AML-193 (cell line): ENCODE data around the gene MYRIP.

Experiments
- DNase-seq, 2 experiments: peaks; one replicate each; lab custom pipeline; 2025; lab: John Stamatoyannopoulos, UW

MYRIP gene

GRCh38 chr3:40190056-40190455 is 380.6 kb downstream of the MYRIP start:
- no peak for DNase-seq

- no peak for DNase-seq
Observed at GRCh38 chr3:40191251-40191650, 381.8 kb downstream of the MYRIP start.

DNA sequence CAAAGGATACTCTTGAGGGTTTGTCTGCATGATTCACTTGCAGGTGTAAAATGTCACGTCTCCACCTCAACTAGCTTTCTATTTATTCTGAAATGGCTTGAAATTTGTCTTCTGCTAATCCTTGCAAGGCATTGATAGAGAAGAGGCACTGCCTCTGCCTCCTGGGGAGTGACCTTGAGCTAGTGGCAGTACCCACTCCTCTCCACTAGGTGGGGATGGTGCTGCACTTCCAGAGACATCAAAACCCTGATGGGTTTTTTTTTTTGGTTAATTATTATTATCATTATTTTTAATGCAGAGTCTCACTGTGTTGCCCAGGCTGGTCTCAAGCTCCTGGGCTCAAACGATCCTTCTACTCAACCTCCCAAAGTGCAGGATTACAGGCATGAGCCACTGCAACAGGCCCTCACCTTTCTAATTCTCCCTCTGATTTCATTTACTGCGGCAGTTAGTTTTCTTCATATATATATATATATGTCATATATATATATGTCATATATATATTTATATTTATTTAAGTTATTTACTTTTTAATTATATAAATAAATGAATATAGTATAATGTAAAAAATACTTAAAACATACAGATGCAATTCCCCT is 382.5 kb downstream of the MYRIP start:
- peak; percentile 65 to 68 for DNase-seq

DNA sequence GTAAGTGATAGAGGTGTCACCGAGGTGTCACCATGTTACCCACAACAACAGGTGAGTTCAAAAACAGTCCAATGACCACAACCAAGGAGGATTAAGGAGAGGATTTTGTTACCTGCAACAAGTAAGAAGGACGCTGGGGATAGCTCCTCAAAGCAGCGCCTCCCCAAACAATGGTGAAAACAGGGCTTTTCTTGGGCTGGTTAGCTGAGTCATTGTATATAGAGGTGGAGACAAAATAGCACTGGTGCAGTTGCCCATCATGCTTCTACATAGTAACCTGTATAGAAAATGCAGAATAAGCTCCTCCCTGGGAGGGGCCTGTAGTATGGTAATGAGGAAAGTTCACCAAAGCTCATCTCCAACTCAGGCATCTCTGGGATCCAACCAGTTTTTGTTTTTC is 383.2 kb downstream of the MYRIP start:
- no peak for DNase-seq

- no peak for DNase-seq
Observed at GRCh38 chr3:40196966-40197365, 387.6 kb downstream of the MYRIP start.

GRCh38 chr3:40200692-40201316 is 391.4 kb downstream of the MYRIP start:
- DNase-seq, result no peak

GRCh38 chr3:40201770-40202169 is 392.4 kb downstream of the MYRIP start:
- no peak for DNase-seq

- DNase-seq, result no peak
Observed at GRCh38 chr3:40206522-40206921, 397.1 kb downstream of the MYRIP start.

DNA sequence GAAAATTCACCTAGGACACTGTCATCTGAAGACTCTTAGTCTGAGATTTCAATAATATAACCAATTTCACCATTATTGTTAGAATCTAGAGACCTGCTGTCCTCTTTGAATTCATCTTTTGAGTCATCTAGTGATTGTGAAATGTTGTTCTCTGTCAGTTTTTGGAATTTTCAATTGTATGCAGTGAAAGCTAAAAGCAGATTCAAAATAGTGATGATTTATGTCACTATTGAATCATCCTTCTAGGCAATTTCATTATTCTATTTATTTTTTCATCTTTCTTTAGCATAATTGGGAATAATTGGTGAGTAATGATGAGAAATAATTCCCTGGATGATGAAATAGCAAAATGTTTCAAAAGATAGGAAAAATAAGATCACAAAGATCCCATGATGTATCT is 398.4 kb downstream of the MYRIP start:
- DNase-seq, result no peak

DNA sequence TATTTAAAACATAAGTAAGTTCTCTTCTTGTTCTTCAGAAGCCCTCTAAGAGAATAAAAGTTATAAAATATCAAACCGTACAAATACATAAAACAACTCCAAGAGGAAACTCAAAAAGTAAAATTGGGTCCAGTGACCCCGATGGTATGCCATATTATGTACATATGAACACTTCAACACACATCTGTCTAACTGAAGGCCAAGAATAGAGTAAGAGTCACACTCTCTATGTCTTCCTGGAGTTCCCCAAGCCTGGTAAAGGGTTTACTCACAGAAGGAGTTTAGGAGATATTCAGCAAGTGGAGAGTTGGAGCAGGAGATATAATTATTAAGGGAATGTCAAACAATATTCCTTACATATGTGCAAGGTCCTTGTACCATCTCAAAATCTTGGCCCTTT is 398.8 kb downstream of the MYRIP start:
- DNase-seq, result no peak

DNA sequence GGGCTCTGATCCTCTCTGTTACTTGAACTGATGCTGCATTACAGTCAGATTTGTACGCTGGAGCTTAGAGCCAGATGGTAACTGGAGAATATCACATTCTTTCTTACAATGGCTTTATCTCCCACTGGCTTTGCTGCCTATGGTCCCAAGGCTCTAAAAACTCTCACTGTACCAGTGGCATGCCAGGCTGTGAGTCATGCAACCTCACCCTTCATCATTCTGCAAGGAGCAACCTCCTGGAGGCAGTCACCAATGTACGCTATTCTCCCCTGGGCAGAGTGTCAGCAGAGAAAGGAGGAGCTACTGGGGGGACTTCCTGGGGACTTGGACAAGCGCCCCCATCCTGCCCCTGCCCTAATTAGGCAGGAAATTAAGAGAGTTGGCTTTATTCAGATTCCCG is 402.2 kb downstream of the MYRIP start:
- DNase-seq, result no peak

DNA sequence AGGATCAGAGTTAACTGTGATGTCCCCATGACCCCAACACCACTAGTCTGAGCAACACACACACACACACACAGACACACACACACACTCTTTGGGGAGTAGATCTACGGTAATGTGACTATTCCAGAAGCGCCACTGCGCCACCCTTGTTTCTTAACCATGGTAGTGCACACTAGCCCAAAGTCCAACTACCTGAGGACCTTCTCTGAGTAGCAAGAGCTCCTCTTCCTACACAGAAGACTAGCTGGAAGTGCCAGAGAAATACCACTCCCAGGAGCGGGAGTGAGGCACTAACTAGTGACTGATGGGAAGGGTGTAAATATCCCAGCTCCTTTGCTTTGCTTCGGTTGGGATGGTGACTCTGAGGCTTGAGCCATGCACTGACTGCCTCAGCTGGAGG is 404.1 kb downstream of the MYRIP start:
- no peak for DNase-seq

DNA sequence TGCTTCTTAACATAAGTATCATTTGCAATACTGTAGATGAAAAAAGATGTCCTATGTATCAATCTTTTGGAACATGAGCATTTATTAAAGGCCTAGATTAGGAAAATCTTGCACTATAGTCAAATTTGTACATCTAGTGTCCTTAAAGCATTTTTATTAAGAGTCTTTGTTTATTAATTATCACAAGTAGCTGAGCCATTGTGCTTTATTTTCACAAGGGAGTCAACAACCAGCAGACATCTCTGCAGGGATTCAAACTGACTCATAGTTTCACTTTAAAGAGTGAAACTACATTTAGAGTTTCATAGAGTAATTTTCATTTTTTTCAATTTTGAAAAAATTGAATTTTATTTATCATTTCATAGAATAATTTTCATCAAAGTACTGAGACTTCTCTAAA is 405.6 kb downstream of the MYRIP start:
- no peak for DNase-seq

GRCh38 chr3:40216471-40216870 is 407.1 kb downstream of the MYRIP start:
- DNase-seq, result no peak

- no peak for DNase-seq
Observed at GRCh38 chr3:40223856-40224255, 414.4 kb downstream of the MYRIP start.

DNA sequence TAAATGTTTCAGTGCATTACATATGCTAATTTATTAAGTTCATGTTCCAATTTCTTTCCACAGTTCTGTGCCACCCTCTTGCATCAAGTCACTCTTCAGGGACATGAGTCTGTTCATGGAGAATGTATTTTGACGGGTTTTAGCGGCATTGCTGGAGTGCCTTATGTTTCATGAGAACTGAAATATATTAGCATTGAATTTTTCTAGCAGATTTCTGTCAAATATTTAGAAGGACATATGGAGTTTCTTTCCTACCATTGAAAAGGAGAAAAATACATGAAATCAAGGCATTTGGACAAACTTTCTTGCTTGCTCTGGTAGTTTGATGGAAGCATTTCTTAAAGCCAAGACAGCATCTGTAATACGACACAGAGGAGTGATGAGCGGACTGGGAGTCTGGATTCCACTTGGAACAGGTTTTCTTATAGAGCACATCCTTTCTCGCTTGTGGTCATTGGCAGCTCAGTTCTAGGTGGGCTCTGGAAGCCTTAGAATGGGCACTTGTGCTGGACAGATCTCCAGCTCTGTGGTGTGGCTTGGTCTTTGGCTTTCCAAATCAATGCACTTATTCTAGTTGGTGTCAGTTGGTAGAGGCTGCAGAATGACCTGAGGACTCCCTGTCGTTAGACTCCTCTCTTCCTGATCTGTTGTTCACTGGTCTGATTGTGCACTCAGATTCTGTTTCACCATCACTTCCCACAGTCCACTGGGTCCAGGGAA is 415.5 kb downstream of the MYRIP start:
- no peak for DNase-seq

GRCh38 chr3:40226636-40227035 is 417.2 kb downstream of the MYRIP start:
- no peak for DNase-seq

GRCh38 chr3:40228792-40229350 is 419.5 kb downstream of the MYRIP start:
- no peak for DNase-seq

GRCh38 chr3:40229386-40229785 is 420.0 kb downstream of the MYRIP start:
- DNase-seq, result no peak

- DNase-seq, result no peak
Observed at GRCh38 chr3:40229963-40230362, 420.6 kb downstream of the MYRIP start.

DNA sequence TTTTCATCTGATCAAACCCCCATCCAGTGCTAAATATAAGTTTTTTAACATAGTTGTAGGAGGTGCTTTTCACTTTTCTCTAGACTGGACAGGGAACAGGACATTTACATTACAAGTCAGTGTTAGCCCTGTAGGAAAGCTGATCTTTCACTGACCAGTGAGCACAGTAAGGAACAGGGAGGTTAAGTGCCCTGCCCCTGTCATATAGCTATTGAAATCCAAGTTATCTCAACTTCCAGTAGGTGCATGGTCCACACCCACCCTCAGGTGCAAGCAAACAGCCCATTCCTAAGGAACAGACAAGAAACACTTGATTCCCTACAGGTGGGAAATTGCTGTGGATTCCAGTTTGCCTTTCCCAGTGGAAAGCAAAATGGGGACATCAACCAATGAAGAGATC is 421.0 kb downstream of the MYRIP start:
- no peak for DNase-seq

GRCh38 chr3:40232626-40233025 is 423.2 kb downstream of the MYRIP start:
- no peak for DNase-seq

DNA sequence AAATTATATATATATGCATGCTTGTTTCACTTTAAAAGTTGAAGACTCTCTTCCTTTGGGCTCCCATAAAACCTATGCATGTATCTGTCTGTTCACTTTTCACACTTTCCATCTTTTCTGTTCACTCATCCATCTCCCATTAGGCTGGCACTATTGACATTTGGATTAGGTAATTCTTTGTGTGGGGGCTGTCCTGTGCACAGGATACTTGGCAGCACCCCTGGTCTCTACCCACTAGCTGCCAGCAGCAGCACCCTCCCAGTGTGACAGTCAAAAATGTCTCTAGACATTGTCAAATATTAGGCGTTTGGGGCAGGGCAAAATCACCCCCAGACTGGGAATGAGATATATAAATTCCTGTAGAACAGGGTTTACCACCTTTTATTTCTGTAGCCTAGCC is 427.8 kb downstream of the MYRIP start:
- no peak for DNase-seq
